Esophagus muscularis mucosa (tissue), 3 donors: ENCODE data around the gene PHKA2.

Experiments
- CTCF ChIP-seq, 3 experiments: fragments of 200-600 bp in 2 of 3; fragments of 450-650 bp in 1 of 3; sonication (generic) in 2 of 3; IDR thresholded peaks; one replicate each; pipeline ENCODE4 v1.5.1; 2017 to 2019; ENCODE audit warnings: antibody characterized with exemption in 3 of 3, mild to moderate bottlenecking in 2 of 3, moderate library complexity in 1 of 3
- POLR2A ChIP-seq: fragments of 450-650 bp; IDR thresholded peaks from one replicate; pipeline ENCODE4 v1.6.1; 2017; ENCODE audit warnings: antibody characterized with exemption, moderate library complexity, mild to moderate bottlenecking, low read depth

DNA sequence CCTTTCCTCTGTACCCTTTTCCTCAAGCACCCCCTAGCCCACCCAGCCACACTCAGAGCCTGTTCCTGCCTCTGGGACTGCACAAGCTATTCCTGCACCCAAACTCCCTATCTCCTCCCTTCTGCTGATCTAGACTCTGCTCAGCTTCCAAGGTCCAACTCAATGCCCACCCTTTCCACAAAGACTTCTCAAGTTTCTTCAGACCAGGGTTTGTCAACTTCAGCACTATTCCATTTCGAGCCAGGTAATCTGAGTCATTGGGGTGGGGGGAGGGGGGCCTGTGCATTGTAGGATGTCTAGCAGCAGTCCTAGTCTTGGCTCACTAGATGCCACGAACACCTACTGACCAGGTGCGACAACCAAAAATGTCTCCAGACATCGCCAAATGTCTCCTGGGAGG, 37.3 kb downstream of the PHKA2 start:
- TF ChIP-seq CTCF (IDR thresholded peaks at IDR 0.05), result no peak
- no peak for TF ChIP-seq POLR2A
